AG10803 (cell line): Measurements from ENCODE around the gene TRNT1.

Experiments used
- DNase-seq: peaks from one replicate; pipeline ENCODE4 v3.0.0; 2010; ENCODE audit warnings: low read depth
- H3K4me3 ChIP-seq: 2 replicates; pipeline ENCODE4 v1.5.1; 2011; ENCODE audit warnings: mild to moderate bottlenecking, low read length, control low read depth
- CTCF ChIP-seq: conservative IDR thresholded peaks from 2 replicates; pipeline ENCODE4 v1.5.1; 2011; ENCODE audit warnings: mild to moderate bottlenecking, low read length, control low read depth, inconsistent platforms

The TRNT1 gene

GRCh38 chr3:3177861-3178497 lies 51.2 kb downstream of the TRNT1 start:
- no peak for TF ChIP-seq CTCF
- H3K4me3 ChIP-seq = peak overlapping the region; percentile 93; the same call in 1 of the 2 replicates
- DNase-seq = no peak

GRCh38 chr3:3178498-3179328 lies 52.0 kb downstream of the TRNT1 start:
- DNase-seq = no peak
- TF ChIP-seq CTCF = no peak
- peak overlapping the region; percentile 93 for H3K4me3 ChIP-seq

- peak; percentile 69 for TF ChIP-seq CTCF
- H3K4me3 ChIP-seq = peak within 1 kb of the TSS; percentile 93
- DNase-seq = peak; percentile 79
Observed at GRCh38 chr3:3179407-3180094, 52.8 kb downstream of the TRNT1 start, which contains the start of gene CRBN. CRBN (minus strand) TSS chr3:3179691; CDS start chr3:3179687, 4 bp downstream.

GRCh38 chr3:3180456-3180855 lies 53.7 kb downstream of the TRNT1 start:
- H3K4me3 ChIP-seq = no peak overlapping the region
- no peak for TF ChIP-seq CTCF
- no peak for DNase-seq

GRCh38 chr3:3184876-3185275 lies 58.1 kb downstream of the TRNT1 start:
- TF ChIP-seq CTCF = no peak
- H3K4me3 ChIP-seq = no peak overlapping the region
- no peak for DNase-seq

GRCh38 chr3:3189102-3189727 lies 62.5 kb downstream of the TRNT1 start:
- no peak for DNase-seq
- TF ChIP-seq CTCF = no peak
- no peak overlapping the region for H3K4me3 ChIP-seq
